GM12892 (cell line): ENCODE measurements around the gene CRAMP1.

Source experiments
- POLR2A ChIP-seq: IDR thresholded peaks from 2 replicates; pipeline ENCODE4 v1.6.1; 2011; ENCODE audit warnings: low read depth, low read length, control low read depth
- POLR2AphosphoS5 ChIP-seq: IDR thresholded peaks from 2 replicates; pipeline ENCODE4 v1.6.1; 2011; ENCODE audit warnings: low read depth, low read length, control low read depth
- TAF1 ChIP-seq: IDR thresholded peaks from 2 replicates; pipeline ENCODE4 v1.6.1; 2011; ENCODE audit warnings: low read depth, mild to moderate bottlenecking, control low read depth, low read length, borderline replicate concordance

- TF ChIP-seq POLR2A (no peak), POLR2AphosphoS5 (no peak), TAF1 (no peak)
Observed at GRCh38 chr16:1662543-1662942, 50.4 kb downstream of the CRAMP1 start.
